Muscle layer of colon (tissue), 2 donors: Measurements from ENCODE around the gene POMGNT2.
"Not testable (repeated sequence)": the region's sequence is repeated elsewhere in the genome, so short reads cannot be mapped to it uniquely, and the experiment has no call there.

Source experiments
- H3K27ac ChIP-seq: one replicate; pipeline ENCODE4 v1.7.0; 2013; ENCODE audit warnings: low read depth, mild to moderate bottlenecking, low read length, moderate library complexity
- H3K27me3 ChIP-seq, 2 donors: one replicate each; pipeline ENCODE4 v1.7.0; 2013; ENCODE audit warnings: low read length in 2 of 2, mild to moderate bottlenecking in 2 of 2; ENCODE audit not compliant: insufficient read depth in 2 of 2, control insufficient read depth in 1 of 2
- H3K36me3 ChIP-seq: one replicate; pipeline ENCODE4 v1.7.0; 2013; ENCODE audit warnings: mild to moderate bottlenecking, low read length; ENCODE audit not compliant: insufficient read depth
- H3K4me1 ChIP-seq: one replicate; pipeline ENCODE4 v1.7.0; 2013; ENCODE audit warnings: mild to moderate bottlenecking, low read length; ENCODE audit not compliant: insufficient read depth
- H3K4me3 ChIP-seq, 2 donors: one replicate each; pipeline ENCODE4 v1.7.0; 2013; ENCODE audit warnings: low read length in 2 of 2, low read depth in 1 of 2, mild to moderate bottlenecking in 1 of 2, moderate library complexity in 1 of 2
- H3K9ac ChIP-seq: one replicate; pipeline ENCODE4 v1.7.0; 2013; ENCODE audit warnings: low read length
- H3K9me3 ChIP-seq: one replicate; pipeline ENCODE4 v1.7.0; 2013; ENCODE audit warnings: mild to moderate bottlenecking, low read length
- donor health status: abdominal sarcoma.
- donor health status: Adenocarcinoma of cecum.

The POMGNT2 gene

GRCh38 chr3:43074482-43074881 lies 31.4 kb downstream of the POMGNT2 start:
- no peaks in the 10 kb centered on the region for H3K27me3 ChIP-seq
- no peaks in the 10 kb centered on the region for H3K4me1 ChIP-seq
- H3K9me3 ChIP-seq: no peaks in the 10 kb centered on the region
- H3K27ac ChIP-seq: no peak overlapping the region
- H3K36me3 ChIP-seq: peaks cover 1% of the 10 kb centered on the region
- H3K9ac ChIP-seq: no peak overlapping the region
- no peak overlapping the region for H3K4me3 ChIP-seq

DNA sequence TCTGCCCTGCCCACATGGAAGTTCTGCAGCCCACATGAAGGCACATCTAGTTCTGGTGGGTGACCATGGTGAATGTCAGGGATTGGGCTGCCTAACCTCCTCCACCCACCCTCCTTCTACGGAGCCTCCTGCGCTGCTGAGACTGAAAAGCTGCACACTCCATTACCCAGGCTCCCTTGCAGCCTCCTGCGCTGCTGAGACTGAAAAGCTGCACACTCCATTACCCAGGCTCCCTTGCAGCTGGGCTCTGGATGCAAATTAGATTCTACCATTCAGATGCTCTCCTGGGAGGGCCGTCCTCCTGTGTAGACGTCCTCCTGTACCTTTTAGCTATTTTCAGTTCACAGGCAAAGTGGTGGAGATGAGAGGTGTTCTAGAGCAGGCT lies 32.1 kb downstream of the POMGNT2 start:
- no peaks in the 10 kb centered on the region for H3K9me3 ChIP-seq
- no peak overlapping the region for H3K27ac ChIP-seq
- H3K9ac ChIP-seq: no peak overlapping the region
- H3K4me1 ChIP-seq: no peaks in the 10 kb centered on the region
- H3K36me3 ChIP-seq: no peaks in the 10 kb centered on the region
- no peaks in the 10 kb centered on the region for H3K27me3 ChIP-seq
- H3K4me3 ChIP-seq: no peak overlapping the region

DNA sequence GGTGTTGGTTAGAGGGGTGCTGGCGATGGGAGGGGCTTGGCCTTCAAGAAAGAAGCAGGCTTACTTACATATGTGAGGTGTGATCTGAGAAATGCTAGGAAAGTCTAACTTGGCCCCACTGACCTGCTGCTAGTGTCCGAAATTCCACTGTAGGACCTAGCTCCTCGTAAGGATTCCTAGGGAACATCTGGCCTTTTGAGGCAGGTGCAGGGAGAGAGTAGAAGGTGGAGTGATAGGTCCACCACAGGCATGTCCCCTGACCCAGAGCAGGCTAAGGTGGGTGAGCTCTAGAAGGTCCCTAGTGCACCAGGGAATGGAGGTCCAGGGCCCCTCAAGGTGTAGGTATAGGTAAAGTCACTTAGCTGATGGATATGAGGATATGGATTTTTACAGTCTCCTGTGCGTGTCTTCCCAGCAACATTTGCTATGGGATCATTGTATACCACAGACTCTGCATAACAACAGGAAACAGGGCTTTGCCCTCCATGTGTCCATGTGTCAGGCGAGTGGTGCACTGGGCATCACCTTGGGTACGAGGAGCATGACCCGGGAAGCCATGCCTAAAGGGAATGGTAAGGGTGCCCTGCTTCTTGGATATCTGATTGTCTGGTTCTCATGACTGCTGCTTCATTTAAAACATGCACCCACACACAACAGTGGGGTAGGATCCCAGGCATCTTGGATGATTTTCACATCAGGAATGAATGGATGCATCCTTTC lies 32.6 kb downstream of the POMGNT2 start:
- Histone ChIP-seq H3K4me1 (no peaks in the 10 kb centered on the region), H3K27ac (no peak overlapping the region), H3K27me3 (no peaks in the 10 kb centered on the region), H3K4me3 (no peak overlapping the region), H3K9me3 (no peaks in the 10 kb centered on the region), H3K36me3 (no peaks in the 10 kb centered on the region), H3K9ac (no peak overlapping the region)

GRCh38 chr3:43072361-43072760 lies 33.5 kb downstream of the POMGNT2 start:
- Histone ChIP-seq H3K36me3 (no peaks in the 10 kb centered on the region), H3K27me3 (no peaks in the 10 kb centered on the region), H3K9me3 (no peaks in the 10 kb centered on the region), H3K4me3 (no peak overlapping the region), H3K9ac (no peak overlapping the region), H3K4me1 (no peaks in the 10 kb centered on the region), H3K27ac (no peak overlapping the region)

DNA sequence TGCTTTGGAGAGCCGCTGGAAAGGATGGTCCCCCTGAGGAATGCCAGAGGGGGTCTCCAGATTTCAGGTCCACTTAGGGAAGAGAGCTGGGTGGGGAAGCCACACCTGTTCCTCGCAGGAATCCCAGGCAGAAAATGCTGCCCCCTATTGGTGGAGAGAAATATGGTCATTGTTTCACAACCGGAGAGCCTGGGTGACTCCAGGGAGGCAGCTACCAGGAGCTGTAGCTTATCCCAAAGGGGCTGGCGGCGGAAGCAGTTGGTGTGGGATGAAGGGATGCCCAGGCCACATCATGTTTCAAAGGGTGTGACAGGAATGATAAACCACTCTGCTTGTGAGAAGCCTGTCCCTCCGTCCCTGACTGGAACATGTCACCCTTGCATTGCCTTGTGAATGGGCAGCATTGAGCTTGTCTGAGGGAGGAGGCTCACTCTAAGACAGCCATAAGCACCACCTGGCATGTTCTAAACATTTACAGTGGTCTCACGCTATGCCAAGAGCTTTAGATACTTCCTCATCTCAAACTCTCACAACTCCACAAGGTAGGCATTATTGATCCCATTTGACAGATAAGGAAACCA lies 34.5 kb downstream of the POMGNT2 start:
- Histone ChIP-seq H3K27ac (no peak overlapping the region), H3K4me1 (no peaks in the 10 kb centered on the region), H3K4me3 (no peak overlapping the region), H3K9me3 (no peaks in the 10 kb centered on the region), H3K27me3 (no peaks in the 10 kb centered on the region), H3K36me3 (no peaks in the 10 kb centered on the region), H3K9ac (no peak overlapping the region)

GRCh38 chr3:43070670-43071069 lies 35.2 kb downstream of the POMGNT2 start:
- not testable (repeated sequence) for H3K4me3 ChIP-seq

GRCh38 chr3:43063114-43063513 lies 42.8 kb downstream of the POMGNT2 start:
- H3K9ac ChIP-seq: no peak overlapping the region
- no peaks in the 10 kb centered on the region for H3K9me3 ChIP-seq
- no peaks in the 10 kb centered on the region for H3K36me3 ChIP-seq
- H3K27me3 ChIP-seq: no peaks in the 10 kb centered on the region
- H3K4me3 ChIP-seq: no peak overlapping the region
- H3K27ac ChIP-seq: no peak overlapping the region
- no peaks in the 10 kb centered on the region for H3K4me1 ChIP-seq

More at GRCh38 chr3:43070670-43071069, 35.2 kb downstream of the POMGNT2 start:
- H3K4me1 ChIP-seq, H3K27me3 ChIP-seq, H3K27ac ChIP-seq, H3K36me3 ChIP-seq, H3K9ac ChIP-seq, H3K9me3 ChIP-seq: not testable (repeated sequence)

DNA sequence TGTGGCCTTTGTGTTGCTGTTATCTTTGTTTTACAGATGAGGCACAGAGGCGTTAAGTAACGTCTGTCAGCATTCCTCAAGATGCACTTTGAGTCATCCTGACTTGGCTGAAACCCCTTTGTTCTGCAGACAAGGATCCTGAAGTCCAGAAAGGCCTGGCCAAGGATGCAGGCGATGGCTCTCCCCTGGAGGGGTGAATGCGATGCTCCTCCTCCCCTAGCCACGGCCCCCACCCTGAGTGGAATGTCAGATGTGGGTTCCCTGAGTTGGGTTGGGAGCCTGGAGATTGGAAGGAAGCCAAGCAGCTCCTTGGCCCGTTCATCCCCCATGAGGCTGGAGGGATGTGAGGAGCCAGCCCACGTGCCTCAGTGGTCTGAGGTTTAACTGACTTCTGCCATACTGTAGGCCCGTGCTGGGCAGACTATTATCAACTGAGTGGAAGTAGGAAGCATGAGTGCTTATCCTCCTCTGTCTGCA lies 43.3 kb downstream of the POMGNT2 start:
- H3K4me3 ChIP-seq: no peak overlapping the region
- no peaks in the 10 kb centered on the region for H3K4me1 ChIP-seq
- H3K27me3 ChIP-seq: no peaks in the 10 kb centered on the region
- no peaks in the 10 kb centered on the region for H3K9me3 ChIP-seq
- H3K9ac ChIP-seq: no peak overlapping the region
- no peak overlapping the region for H3K27ac ChIP-seq
- H3K36me3 ChIP-seq: no peaks in the 10 kb centered on the region

DNA sequence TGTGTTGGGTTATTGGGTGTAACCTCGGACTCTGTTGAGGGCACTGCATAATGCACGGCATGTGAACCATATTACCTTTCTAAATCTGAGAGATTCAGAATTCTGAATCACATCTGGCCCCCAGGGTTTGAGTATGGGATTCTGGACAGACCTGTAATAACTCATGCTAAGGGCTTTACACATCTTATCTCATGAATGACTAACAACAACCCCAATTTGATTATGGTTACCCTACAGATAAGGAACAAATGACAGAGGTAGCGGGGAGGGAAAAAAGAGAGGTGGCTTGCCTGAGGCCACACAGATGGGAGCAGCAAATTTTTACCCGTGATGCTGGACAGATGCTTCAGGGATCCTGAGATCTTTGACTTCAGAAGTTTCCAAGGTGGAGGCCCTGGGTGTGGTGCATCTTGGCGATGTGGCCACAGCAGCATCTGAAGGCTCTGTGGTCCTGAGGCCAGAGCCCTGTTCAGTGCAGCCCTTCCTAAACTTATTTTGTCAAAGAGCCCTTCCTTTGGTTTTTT lies 43.8 kb downstream of the POMGNT2 start:
- no peak overlapping the region for H3K9ac ChIP-seq
- H3K4me3 ChIP-seq: no peak overlapping the region
- no peaks in the 10 kb centered on the region for H3K27me3 ChIP-seq
- H3K27ac ChIP-seq: no peak overlapping the region
- no peaks in the 10 kb centered on the region for H3K36me3 ChIP-seq
- no peaks in the 10 kb centered on the region for H3K9me3 ChIP-seq
- no peaks in the 10 kb centered on the region for H3K4me1 ChIP-seq

GRCh38 chr3:43061101-43061895 lies 44.6 kb downstream of the POMGNT2 start:
- H3K9me3 ChIP-seq: no peaks in the 10 kb centered on the region
- no peaks in the 10 kb centered on the region for H3K27me3 ChIP-seq
- H3K4me1 ChIP-seq: no peaks in the 10 kb centered on the region
- no peak overlapping the region for H3K9ac ChIP-seq
- H3K4me3 ChIP-seq: no peak overlapping the region
- H3K36me3 ChIP-seq: no peaks in the 10 kb centered on the region
- no peak overlapping the region for H3K27ac ChIP-seq

GRCh38 chr3:43059456-43059855 lies 46.4 kb downstream of the POMGNT2 start:
- no peak overlapping the region for H3K9ac ChIP-seq
- no peak overlapping the region for H3K4me3 ChIP-seq
- no peaks in the 10 kb centered on the region for H3K9me3 ChIP-seq
- no peaks in the 10 kb centered on the region for H3K4me1 ChIP-seq
- no peaks in the 10 kb centered on the region for H3K27me3 ChIP-seq
- H3K27ac ChIP-seq: no peak overlapping the region
- peaks cover 7% of the 10 kb centered on the region for H3K36me3 ChIP-seq
